AG08396 (cell line): ENCODE results near the gene LRTM2.

Experiments used
- DNase-seq: peaks from one replicate; pipeline ENCODE4 v3.0.0; 2012; ENCODE audit warnings: low spot score, mixed read lengths

LRTM2 gene

GRCh38 chr12:1829306-1829900 is 9.0 kb downstream of the LRTM2 start:
- no peak for DNase-seq

- no peak for DNase-seq
These were observed 10.1 kb downstream of the LRTM2 start for GRCh38 chr12:1830401-1830845.

GRCh38 chr12:1830981-1831963 is 10.9 kb downstream of the LRTM2 start:
- peak; percentile 87 for DNase-seq

- no peak for DNase-seq
These were observed 12.6 kb downstream of the LRTM2 start for GRCh38 chr12:1832801-1833595.

GRCh38 chr12:1833596-1834028 is 13.2 kb downstream of the LRTM2 start:
- no peak for DNase-seq

GRCh38 chr12:1834186-1834925 is 14.0 kb downstream of the LRTM2 start:
- DNase-seq = no peak

- no peak for DNase-seq
These were observed 15.1 kb downstream of the LRTM2 start for GRCh38 chr12:1835211-1836131.

GRCh38 chr12:1836241-1836803 is 16.0 kb downstream of the LRTM2 start:
- no peak for DNase-seq

- DNase-seq = no peak
These were observed 16.6 kb downstream of the LRTM2 start for GRCh38 chr12:1836854-1837421.

GRCh38 chr12:1837541-1838204 is 17.3 kb downstream of the LRTM2 start:
- DNase-seq = peak; percentile 51

- no peak for DNase-seq
These were observed 18.0 kb downstream of the LRTM2 start for GRCh38 chr12:1838205-1838993.

- DNase-seq = no peak
These were observed 18.6 kb downstream of the LRTM2 start for GRCh38 chr12:1838994-1839365.

- no peak for DNase-seq
These were observed 19.1 kb downstream of the LRTM2 start for GRCh38 chr12:1839464-1839863.

- no peak for DNase-seq
These were observed 19.9 kb downstream of the LRTM2 start for GRCh38 chr12:1839956-1840951.

- DNase-seq = no peak
These were observed 20.6 kb downstream of the LRTM2 start for GRCh38 chr12:1840981-1841425.

GRCh38 chr12:1841586-1842182 is 21.3 kb downstream of the LRTM2 start:
- no peak for DNase-seq
